ACHN (cell line): ENCODE measurements around the gene LSS.
"Not testable (repeated sequence)": the region's sequence is repeated elsewhere in the genome, so short reads cannot be mapped to it uniquely, and the experiment has no call there.

Experiments
- DNase-seq: peaks from one replicate; pipeline ENCODE4 v3.0.0-alpha.2; 2015
- in situ Hi-C: cut with HindIII; loops from 2 replicates; pipeline ENCODE4 v1.10.0; 2017; ENCODE audit warnings: low sequenced_read_pairs, low pct_ligation_motif_present, low pct_unique_long_range_greater_than_20kb

LSS gene

GRCh38 chr21:46151989-46152926 lies 76.3 kb downstream of the LSS start:
- in situ Hi-C loops, result no loop called here
- no peak for DNase-seq

- in situ Hi-C loops, result no loop called here
These were observed 77.1 kb downstream of the LSS start for GRCh38 chr21:46151261-46151988.

GRCh38 chr21:46150491-46151121 lies 78.0 kb downstream of the LSS start:
- in situ Hi-C loops, result no loop called here
- DNase-seq, result no peak

More at GRCh38 chr21:46151261-46151988, 77.1 kb downstream of the LSS start:
- no peak for DNase-seq

GRCh38 chr21:46150073-46150472 lies 78.5 kb downstream of the LSS start:
- in situ Hi-C loops, result no loop called here
- no peak for DNase-seq

GRCh38 chr21:46149205-46149901 lies 79.2 kb downstream of the LSS start:
- DNase-seq, result no peak
- in situ Hi-C loops, result no loop called here

- DNase-seq, result no peak
- in situ Hi-C loops, result no loop called here
These were observed 80.5 kb downstream of the LSS start for GRCh38 chr21:46148106-46148505.

- peak; percentile 48 for DNase-seq
- in situ Hi-C loops, result not testable (repeated sequence)
These were observed 81.1 kb downstream of the LSS start for GRCh38 chr21:46147429-46147828.

- in situ Hi-C loops, result no loop called here
- no peak for DNase-seq
These were observed 81.7 kb downstream of the LSS start for GRCh38 chr21:46146856-46147255.

- DNase-seq, result no peak
- in situ Hi-C loops, result no loop called here
These were observed 82.5 kb downstream of the LSS start for GRCh38 chr21:46145840-46146691.

GRCh38 chr21:46145159-46145839 lies 83.3 kb downstream of the LSS start:
- in situ Hi-C loops, result no loop called here
- DNase-seq, result no peak

- in situ Hi-C loops, result no loop called here
- DNase-seq, result no peak
These were observed 84.0 kb downstream of the LSS start for GRCh38 chr21:46144464-46145070.

GRCh38 chr21:46142582-46143473 lies 85.7 kb downstream of the LSS start:
- in situ Hi-C loops, result no loop called here

GRCh38 chr21:46141767-46142581 lies 86.6 kb downstream of the LSS start:
- in situ Hi-C loops, result no loop called here
- DNase-seq, result no peak

More at GRCh38 chr21:46142582-46143473, 85.7 kb downstream of the LSS start:
- no peak for DNase-seq

GRCh38 chr21:46140352-46141003 lies 88.1 kb downstream of the LSS start:
- DNase-seq, in situ Hi-C loops: not testable (repeated sequence)

- no peak for DNase-seq
- in situ Hi-C loops, result no loop called here
These were observed 88.9 kb downstream of the LSS start for GRCh38 chr21:46139686-46140085.
